ENCODE measurements around the gene GALNT2.

The GALNT2 gene

GRCh38 chr1:230186874-230187273 lies 119.8 kb downstream of the GALNT2 start:
- H3K4me2 ChIP-seq (ENCODE audit: insufficient read depth, low read length), result no peak overlapping the region
- H3K4me1 ChIP-seq (ENCODE audit: insufficient read depth, low read length), result peaks cover 49% of the 10 kb centered on the region
- no peak for TF ChIP-seq CTCF (IDR thresholded peaks at IDR 0.05; ENCODE audit: borderline replicate concordance, extremely low read depth, low read length, poor library complexity, severe bottlenecking)
- no peak for TF ChIP-seq EZH2 (IDR thresholded peaks at IDR 0.05; ENCODE audit: borderline replicate concordance, low read depth, low read length, severe bottlenecking)
- no peaks in the 10 kb centered on the region for H3K27me3 ChIP-seq (ENCODE audit: insufficient read depth, low read length, poor library complexity)
- H4K20me1 ChIP-seq (ENCODE audit: insufficient read depth, low read length), result peaks cover 78% of the 10 kb centered on the region
- DNase-seq (peak; percentile 71), ATAC-seq (ENCODE audit: insufficient read depth, low read depth) (peak; percentile 95)
- no peak overlapping the region for H3K9ac ChIP-seq (ENCODE audit: low read depth, low read length)
- peaks cover 86% of the 10 kb centered on the region for H3K36me3 ChIP-seq (ENCODE audit: insufficient read depth, low read length)
- H3K9me3 ChIP-seq (ENCODE audit: insufficient read depth, low read length, severe bottlenecking), result no peaks in the 10 kb centered on the region
- peaks cover 100% of the 10 kb centered on the region for H3K79me2 ChIP-seq (ENCODE audit: insufficient read depth, low read length)
- peak overlapping the region; percentile 59 for H3K27ac ChIP-seq (ENCODE audit: low read length)
- H3K4me3 ChIP-seq (ENCODE audit: low read depth in 1 of 2, low read length in 2 of 2), result no peak overlapping the region
- H2AFZ ChIP-seq (ENCODE audit: low read depth, low read length), result no peak overlapping the region

- ATAC-seq (ENCODE audit: insufficient read depth, low read depth), result no peak
- TF ChIP-seq EZH2 (IDR thresholded peaks at IDR 0.05; ENCODE audit: borderline replicate concordance, low read depth, low read length, severe bottlenecking) (no peak), CTCF (IDR thresholded peaks at IDR 0.05; ENCODE audit: borderline replicate concordance, extremely low read depth, low read length, poor library complexity, severe bottlenecking) (no peak)
- H3K36me3 ChIP-seq (ENCODE audit: insufficient read depth, low read length), result peaks cover 86% of the 10 kb centered on the region
- H3K9ac ChIP-seq (ENCODE audit: low read depth, low read length), result no peak overlapping the region
- DNase-seq, result no peak
- H3K4me1 ChIP-seq (ENCODE audit: insufficient read depth, low read length), result peaks cover 49% of the 10 kb centered on the region
- no peaks in the 10 kb centered on the region for H3K9me3 ChIP-seq (ENCODE audit: insufficient read depth, low read length, severe bottlenecking)
- H2AFZ ChIP-seq (ENCODE audit: low read depth, low read length), result no peak overlapping the region
- no peak overlapping the region for H3K4me3 ChIP-seq (ENCODE audit: low read depth in 1 of 2, low read length in 2 of 2)
- H3K27ac ChIP-seq (ENCODE audit: low read length), result peak overlapping the region; percentile 59
- peaks cover 100% of the 10 kb centered on the region for H3K79me2 ChIP-seq (ENCODE audit: insufficient read depth, low read length)
- no peaks in the 10 kb centered on the region for H3K27me3 ChIP-seq (ENCODE audit: insufficient read depth, low read length, poor library complexity)
- H3K4me2 ChIP-seq (ENCODE audit: insufficient read depth, low read length), result no peak overlapping the region
- peaks cover 83% of the 10 kb centered on the region for H4K20me1 ChIP-seq (ENCODE audit: insufficient read depth, low read length)
Measured at GRCh38 chr1:230187290-230187689, 120.3 kb downstream of the GALNT2 start.

GRCh38 chr1:230188826-230189225 lies 121.8 kb downstream of the GALNT2 start:
- peaks cover 93% of the 10 kb centered on the region for H4K20me1 ChIP-seq (ENCODE audit: insufficient read depth, low read length)
- H3K4me2 ChIP-seq (ENCODE audit: insufficient read depth, low read length), result no peak overlapping the region
- no peak overlapping the region for H3K4me3 ChIP-seq (ENCODE audit: low read depth in 1 of 2, low read length in 2 of 2)
- peaks cover 100% of the 10 kb centered on the region for H3K79me2 ChIP-seq (ENCODE audit: insufficient read depth, low read length)
- peaks cover 41% of the 10 kb centered on the region for H3K4me1 ChIP-seq (ENCODE audit: insufficient read depth, low read length)
- H3K9ac ChIP-seq (ENCODE audit: low read depth, low read length), result no peak overlapping the region
- ATAC-seq (ENCODE audit: insufficient read depth, low read depth) (no peak), DNase-seq (no peak)
- peak overlapping the region; percentile 44 for H3K27ac ChIP-seq (ENCODE audit: low read length)
- H3K27me3 ChIP-seq (ENCODE audit: insufficient read depth, low read length, poor library complexity), result no peaks in the 10 kb centered on the region
- peaks cover 90% of the 10 kb centered on the region for H3K36me3 ChIP-seq (ENCODE audit: insufficient read depth, low read length)
- H3K9me3 ChIP-seq (ENCODE audit: insufficient read depth, low read length, severe bottlenecking), result no peaks in the 10 kb centered on the region
- H2AFZ ChIP-seq (ENCODE audit: low read depth, low read length), result no peak overlapping the region
- TF ChIP-seq EZH2 (IDR thresholded peaks at IDR 0.05; ENCODE audit: borderline replicate concordance, low read depth, low read length, severe bottlenecking) (no peak), CTCF (IDR thresholded peaks at IDR 0.05; ENCODE audit: borderline replicate concordance, extremely low read depth, low read length, poor library complexity, severe bottlenecking) (no peak)

- H3K27me3 ChIP-seq (ENCODE audit: insufficient read depth, low read length, poor library complexity), result no peaks in the 10 kb centered on the region
- H3K4me1 ChIP-seq (ENCODE audit: insufficient read depth, low read length), result peaks cover 39% of the 10 kb centered on the region
- TF ChIP-seq CTCF (IDR thresholded peaks at IDR 0.05; ENCODE audit: borderline replicate concordance, extremely low read depth, low read length, poor library complexity, severe bottlenecking) (no peak), EZH2 (IDR thresholded peaks at IDR 0.05; ENCODE audit: borderline replicate concordance, low read depth, low read length, severe bottlenecking) (no peak)
- peaks cover 95% of the 10 kb centered on the region for H3K36me3 ChIP-seq (ENCODE audit: insufficient read depth, low read length)
- H3K79me2 ChIP-seq (ENCODE audit: insufficient read depth, low read length), result peaks cover 100% of the 10 kb centered on the region
- H3K27ac ChIP-seq (ENCODE audit: low read length), result peak overlapping the region; percentile 44
- no peak for DNase-seq
- H3K9ac ChIP-seq (ENCODE audit: low read depth, low read length), result no peak overlapping the region
- no peak overlapping the region for H3K4me2 ChIP-seq (ENCODE audit: insufficient read depth, low read length)
- H2AFZ ChIP-seq (ENCODE audit: low read depth, low read length), result no peak overlapping the region
- peaks cover 98% of the 10 kb centered on the region for H4K20me1 ChIP-seq (ENCODE audit: insufficient read depth, low read length)
- no peak for ATAC-seq (ENCODE audit: insufficient read depth, low read depth)
- no peak overlapping the region for H3K4me3 ChIP-seq (ENCODE audit: low read depth in 1 of 2, low read length in 2 of 2)
- H3K9me3 ChIP-seq (ENCODE audit: insufficient read depth, low read length, severe bottlenecking), result no peaks in the 10 kb centered on the region
Measured at GRCh38 chr1:230189341-230189740, 122.3 kb downstream of the GALNT2 start.

Data from DND-41 (cell line).